Tibial nerve (tissue), 4 donors: Measurements from ENCODE around the gene SLC35G3. TPM values are rescaled to one million over a fixed set of nuclear protein-coding genes. Genes with fewer than 3 reads are reported as not detected.

Experiments
- DNase-seq, 2 donors: peaks; one replicate each; pipeline ENCODE4 v3.0.0-alpha.2; 2019; ENCODE audit warnings: low spot score in 2 of 2
- H3K27ac ChIP-seq, 4 donors: fragments of 200-600 bp; sonication (generic) in 3 of 4; one replicate each; pipeline ENCODE4 v1.5.1; 2017 to 2019; ENCODE audit warnings: mild to moderate bottlenecking in 1 of 4
- H3K27me3 ChIP-seq, 2 donors: fragments of 200-600 bp; sonication (generic) in 1 of 2; one replicate each; pipeline versions ENCODE4 v1.5.1 to v1.6.0; 2017 to 2019
- H3K36me3 ChIP-seq, 3 donors: fragments of 200-600 bp; sonication (generic); one replicate each; pipeline ENCODE4 v1.5.1; 2018 to 2019
- H3K4me1 ChIP-seq, 4 donors: fragments of 200-600 bp; sonication (generic) in 3 of 4; one replicate each; pipeline ENCODE4 v1.5.1; 2017 to 2019
- H3K4me3 ChIP-seq, 4 donors: fragments of 200-600 bp; sonication (generic) in 3 of 4; one replicate each; pipeline ENCODE4 v1.5.1; 2017 to 2019; ENCODE audit warnings: mild to moderate bottlenecking in 1 of 4, moderate library complexity in 1 of 4
- H3K9me3 ChIP-seq, 4 donors: fragments of 200-600 bp; sonication (generic) in 3 of 4; one replicate each; pipeline ENCODE4 v1.5.1; 2017 to 2019
- EP300 ChIP-seq, 2 donors: sonication (generic); formaldehyde crosslinking; IDR thresholded peaks; one replicate each; pipeline ENCODE4 v1.6.1; 2017; ENCODE audit warnings: antibody characterized with exemption in 2 of 2, mild to moderate bottlenecking in 1 of 2
- POLR2A ChIP-seq, 2 donors: fragments of 450-650 bp; IDR thresholded peaks; one replicate each; pipeline ENCODE4 v1.6.1; 2017; ENCODE audit warnings: antibody characterized with exemption in 2 of 2, mild to moderate bottlenecking in 2 of 2, moderate library complexity in 2 of 2
- WGBS, 2 donors: methylation state at CpG; one replicate each; pipeline ENCODE4 v1.1.5; 2018; 5-methylcytosine and 5-hydroxymethylcytosine counted together
- total RNA-seq, 4 donors: library from RNA; depleted of rRNA; stranded (reverse); fragments of >200 nt; gene quantifications; one replicate each; pipeline ENCODE4 v1.1.0, GENCODE V29; 2016
- TF ChIP-seq, protein P1 (sequence below), 5 experiments: fragments of 200-600 bp in 3 of 5; fragments of 450-650 bp in 2 of 5; sonication (generic) in 3 of 5; IDR thresholded peaks; one replicate each; pipeline ENCODE4 v1.5.1; 2016 to 2019; ENCODE audit warnings: antibody characterized with exemption in 5 of 5, mild to moderate bottlenecking in 3 of 5, moderate library complexity in 2 of 5

SLC35G3 gene
- total RNA-seq, 4 donors from 2014 or later, result not detected

- H3K9me3 ChIP-seq, result no peaks in the 10 kb centered on the region
- no peaks in the 10 kb centered on the region for H3K36me3 ChIP-seq
- no peak for DNase-seq
- no peak overlapping the region for H3K27ac ChIP-seq
- no peak overlapping the region for H3K4me3 ChIP-seq
- H3K27me3 ChIP-seq, result no peaks in the 10 kb centered on the region
- peaks cover 0 to 8% (median under 1%) of the 10 kb centered on the region in 4 donors for H3K4me1 ChIP-seq
- 48 to 67% methylated on average over 4 of the region's 4 CpGs for WGBS, 2 donors
- no peak for TF ChIP-seq POLR2A (IDR thresholded peaks at IDR 0.05)
- no peak for TF ChIP-seq EP300 (IDR thresholded peaks at IDR 0.05)
- TF ChIP-seq, protein P1, sequence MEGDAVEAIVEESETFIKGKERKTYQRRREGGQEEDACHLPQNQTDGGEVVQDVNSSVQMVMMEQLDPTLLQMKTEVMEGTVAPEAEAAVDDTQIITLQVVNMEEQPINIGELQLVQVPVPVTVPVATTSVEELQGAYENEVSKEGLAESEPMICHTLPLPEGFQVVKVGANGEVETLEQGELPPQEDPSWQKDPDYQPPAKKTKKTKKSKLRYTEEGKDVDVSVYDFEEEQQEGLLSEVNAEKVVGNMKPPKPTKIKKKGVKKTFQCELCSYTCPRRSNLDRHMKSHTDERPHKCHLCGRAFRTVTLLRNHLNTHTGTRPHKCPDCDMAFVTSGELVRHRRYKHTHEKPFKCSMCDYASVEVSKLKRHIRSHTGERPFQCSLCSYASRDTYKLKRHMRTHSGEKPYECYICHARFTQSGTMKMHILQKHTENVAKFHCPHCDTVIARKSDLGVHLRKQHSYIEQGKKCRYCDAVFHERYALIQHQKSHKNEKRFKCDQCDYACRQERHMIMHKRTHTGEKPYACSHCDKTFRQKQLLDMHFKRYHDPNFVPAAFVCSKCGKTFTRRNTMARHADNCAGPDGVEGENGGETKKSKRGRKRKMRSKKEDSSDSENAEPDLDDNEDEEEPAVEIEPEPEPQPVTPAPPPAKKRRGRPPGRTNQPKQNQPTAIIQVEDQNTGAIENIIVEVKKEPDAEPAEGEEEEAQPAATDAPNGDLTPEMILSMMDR (IDR thresholded peaks at IDR 0.05), result no peak
These were observed 47.9 kb downstream of the SLC35G3 start for GRCh38 chr17:35146214-35146833.

DNA sequence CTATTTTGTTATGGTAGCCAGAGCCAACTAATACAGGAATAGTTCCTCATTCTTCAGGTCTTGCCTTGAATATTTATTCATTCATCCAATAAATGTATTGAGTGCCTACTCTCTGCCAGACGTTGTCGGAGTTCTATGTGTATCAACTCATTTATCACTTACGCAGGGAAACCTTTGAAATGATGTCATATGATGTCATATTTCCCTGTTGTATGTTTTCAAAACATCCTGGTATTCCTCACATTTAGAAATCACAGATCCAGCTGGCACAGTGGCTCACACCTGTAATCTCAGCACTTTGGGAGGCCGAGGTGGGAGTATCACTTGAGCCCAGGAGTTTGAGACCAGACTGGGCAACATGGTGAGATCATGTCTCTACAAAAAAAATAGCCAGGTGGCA lies 49.4 kb downstream of the SLC35G3 start:
- TF ChIP-seq POLR2A (IDR thresholded peaks at IDR 0.05) (no peak), EP300 (IDR thresholded peaks at IDR 0.05) (no peak)
- TF ChIP-seq, protein P1 (IDR thresholded peaks at IDR 0.05), result no peak
- Histone ChIP-seq H3K27me3 (no peaks in the 10 kb centered on the region), H3K27ac (no peak overlapping the region), H3K4me1 (peaks cover 0 to 21% (median 9%) of the 10 kb centered on the region in 4 donors), H3K36me3 (peaks cover 0 to 1% (median 0%) of the 10 kb centered on the region in 3 donors), H3K4me3 (no peak overlapping the region), H3K9me3 (no peaks in the 10 kb centered on the region)
- WGBS, 2 donors, result 73 to 83% methylated on average over 4 of the region's 4 CpGs
- no peak for DNase-seq

Other genes with a start within 250 kb of the SLC35G3 start
- 1 to 10 TPM in 3 of 4 donors, under 1 TPM in 1; 0.90 to 7.5 (median 3.1) TPM for gene CCT6B, start 232.9 kb downstream of the SLC35G3 start, total RNA-seq
- 10 to 100 TPM in 1 of 4 donors, 1 to 10 TPM in 3; 5.1 to 14.7 (median 9.1) TPM for gene ZNF830, start 232.9 kb downstream of the SLC35G3 start, total RNA-seq
- 10 to 100 TPM; 15.3 to 42.6 (median 37.0) TPM for gene LIG3, start 213.9 kb downstream of the SLC35G3 start, total RNA-seq
- gene RFFL, start 130.7 kb downstream of the SLC35G3 start, total RNA-seq, result 10 to 100 TPM; 10.8 to 41.3 (median 17.2) TPM
- 10 to 100 TPM in 2 of 4 donors, 1 to 10 TPM in 2; 7.5 to 19.8 (median 11.9) TPM for gene RAD51D, start 74.5 kb downstream of the SLC35G3 start, total RNA-seq
- gene FNDC8, start 72.8 kb downstream of the SLC35G3 start, total RNA-seq, result not detected
- 10 to 100 TPM; 10.4 to 32.1 (median 17.1) TPM for gene NLE1, start 52.1 kb downstream of the SLC35G3 start, total RNA-seq
- not detected for gene UNC45B, start 46.6 kb downstream of the SLC35G3 start, total RNA-seq
- gene SLFN5, start 48.7 kb upstream of the SLC35G3 start, total RNA-seq, result 10 to 100 TPM; 21.2 to 22.4 (median 21.6) TPM
- 10 to 100 TPM; 46.3 to 55.8 (median 51.1) TPM for gene SLFN11, start 179.2 kb upstream of the SLC35G3 start, total RNA-seq
- gene SLFN12, start 238.1 kb upstream of the SLC35G3 start, total RNA-seq, result 10 to 100 TPM; 11.6 to 20.1 (median 15.9) TPM